ENCODE measurements around the gene PRR23C.

Gene PRR23C

GRCh38 chr3:138995706-138996105 lies 49.0 kb downstream of the PRR23C start:
- no peak for DNase-seq (ENCODE audit: low spot score)

Data from CD4-positive, alpha-beta T cell treated with Interleukin-2 at 100 ng/mL for 4 hours (primary cell).